Testis (tissue), 3 donors: ENCODE measurements around the gene NEK11. TPM values are rescaled to one million over a fixed set of nuclear protein-coding genes. Genes with fewer than 3 reads are reported as not detected.

Experiments
- DNase-seq: peaks from one replicate; pipeline ENCODE4 v3.0.0-alpha.2; 2019
- H3K27ac ChIP-seq, 2 donors: fragments of 200-600 bp; sonication (generic); one replicate each; pipeline ENCODE4 v1.5.1; 2019
- H3K27me3 ChIP-seq: fragments of 200-600 bp; sonication (generic); one replicate; pipeline ENCODE4 v1.5.1; 2019
- H3K36me3 ChIP-seq: fragments of 200-600 bp; sonication (generic); one replicate; pipeline ENCODE4 v1.5.1; 2017; ENCODE audit warnings: low read depth; ENCODE audit errors: missing control alignments
- H3K4me1 ChIP-seq: fragments of 200-600 bp; sonication (generic); one replicate; pipeline ENCODE4 v1.5.1; 2019
- H3K4me3 ChIP-seq, 2 donors: fragments of 200-600 bp; sonication (generic); one replicate each; pipeline ENCODE4 v1.5.1; 2017 to 2019
- H3K9me3 ChIP-seq: fragments of 200-600 bp; sonication (generic); one replicate; pipeline ENCODE4 v1.5.1; 2017
- POLR2A ChIP-seq: fragments of 450-650 bp; IDR thresholded peaks from one replicate; pipeline ENCODE4 v1.6.1; 2017; ENCODE audit warnings: antibody characterized with exemption, mild to moderate bottlenecking, moderate library complexity
- WGBS, 2 donors: methylation state at CpG; one replicate each; pipeline ENCODE4 v1.1.5; 2018; 5-methylcytosine and 5-hydroxymethylcytosine counted together
- intact Hi-C: fragments of 100-400 bp; cut with DNase I; formaldehyde crosslinking; loops from one replicate; pipeline ENCODE4 v1.15.1; 2023; ENCODE audit warnings: low total_unique reads
- polyA plus RNA-seq: library from polyadenylated mRNA; stranded (reverse); fragments of 350-450 nt; fragmentation: Illumina TruSeq; extraction: RNeasy Lipid Tissue Mini Kit (QIAGEN cat#74804); gene quantifications from one replicate; pipeline ENCODE4 v1.2.3, GENCODE V29; 2014; ENCODE audit warnings: low read depth, low replicate concordance; ENCODE audit not compliant: insufficient read depth
- total RNA-seq, 2 donors: library from RNA; depleted of rRNA; stranded (reverse); fragments of >200 nt; gene quantifications; one replicate each; pipeline ENCODE4 v1.2.3, GENCODE V29; 2016
- TF ChIP-seq, protein P1 (sequence below), 3 experiments: fragments of 450-650 bp in 2 of 3; fragments of 200-600 bp in 1 of 3; sonication (generic) in 1 of 3; IDR thresholded peaks; one replicate each; pipeline ENCODE4 v1.5.1; 2016 to 2019; ENCODE audit warnings: antibody characterized with exemption in 3 of 3, mild to moderate bottlenecking in 2 of 3, moderate library complexity in 1 of 3

Gene NEK11
- total and polyA plus RNA-seq, 3 donors from 2014 or later, result 22.4 to 40.9 (median 35.9) TPM

DNA sequence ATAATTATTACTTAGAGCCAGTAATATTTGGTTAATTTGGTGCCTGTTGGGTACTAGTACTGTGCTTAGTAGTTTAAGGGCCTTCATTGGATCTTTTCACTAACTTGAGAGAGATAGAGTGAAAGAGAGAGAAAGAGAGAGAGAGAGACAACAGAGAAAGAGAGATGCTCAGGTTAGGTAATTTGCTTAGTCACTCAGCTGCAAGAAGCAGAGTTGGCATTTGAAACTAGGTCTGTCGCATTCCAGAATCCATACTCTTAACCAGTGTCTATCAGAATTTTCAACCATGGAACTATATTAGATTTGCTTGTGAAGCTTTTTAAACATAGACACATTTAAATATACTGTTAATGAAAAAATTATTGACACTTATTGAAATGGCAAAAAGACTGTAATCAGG is 323.8 kb downstream of the NEK11 start:
- no peaks in the 10 kb centered on the region for H3K27me3 ChIP-seq
- no peaks in the 10 kb centered on the region for H3K9me3 ChIP-seq
- WGBS, 2 donors, result 100% methylated on average over 1 of the region's 1 CpG
- H3K4me1 ChIP-seq, result no peaks in the 10 kb centered on the region
- TF ChIP-seq, protein P1, sequence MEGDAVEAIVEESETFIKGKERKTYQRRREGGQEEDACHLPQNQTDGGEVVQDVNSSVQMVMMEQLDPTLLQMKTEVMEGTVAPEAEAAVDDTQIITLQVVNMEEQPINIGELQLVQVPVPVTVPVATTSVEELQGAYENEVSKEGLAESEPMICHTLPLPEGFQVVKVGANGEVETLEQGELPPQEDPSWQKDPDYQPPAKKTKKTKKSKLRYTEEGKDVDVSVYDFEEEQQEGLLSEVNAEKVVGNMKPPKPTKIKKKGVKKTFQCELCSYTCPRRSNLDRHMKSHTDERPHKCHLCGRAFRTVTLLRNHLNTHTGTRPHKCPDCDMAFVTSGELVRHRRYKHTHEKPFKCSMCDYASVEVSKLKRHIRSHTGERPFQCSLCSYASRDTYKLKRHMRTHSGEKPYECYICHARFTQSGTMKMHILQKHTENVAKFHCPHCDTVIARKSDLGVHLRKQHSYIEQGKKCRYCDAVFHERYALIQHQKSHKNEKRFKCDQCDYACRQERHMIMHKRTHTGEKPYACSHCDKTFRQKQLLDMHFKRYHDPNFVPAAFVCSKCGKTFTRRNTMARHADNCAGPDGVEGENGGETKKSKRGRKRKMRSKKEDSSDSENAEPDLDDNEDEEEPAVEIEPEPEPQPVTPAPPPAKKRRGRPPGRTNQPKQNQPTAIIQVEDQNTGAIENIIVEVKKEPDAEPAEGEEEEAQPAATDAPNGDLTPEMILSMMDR (IDR thresholded peaks at IDR 0.05), result no peak
- no peak for TF ChIP-seq POLR2A
- no peak overlapping the region for H3K4me3 ChIP-seq
- H3K27ac ChIP-seq, result no peak overlapping the region
- DNase-seq, result no peak
- no peaks in the 10 kb centered on the region for H3K36me3 ChIP-seq
- intact Hi-C loops, result no loop called here

DNA sequence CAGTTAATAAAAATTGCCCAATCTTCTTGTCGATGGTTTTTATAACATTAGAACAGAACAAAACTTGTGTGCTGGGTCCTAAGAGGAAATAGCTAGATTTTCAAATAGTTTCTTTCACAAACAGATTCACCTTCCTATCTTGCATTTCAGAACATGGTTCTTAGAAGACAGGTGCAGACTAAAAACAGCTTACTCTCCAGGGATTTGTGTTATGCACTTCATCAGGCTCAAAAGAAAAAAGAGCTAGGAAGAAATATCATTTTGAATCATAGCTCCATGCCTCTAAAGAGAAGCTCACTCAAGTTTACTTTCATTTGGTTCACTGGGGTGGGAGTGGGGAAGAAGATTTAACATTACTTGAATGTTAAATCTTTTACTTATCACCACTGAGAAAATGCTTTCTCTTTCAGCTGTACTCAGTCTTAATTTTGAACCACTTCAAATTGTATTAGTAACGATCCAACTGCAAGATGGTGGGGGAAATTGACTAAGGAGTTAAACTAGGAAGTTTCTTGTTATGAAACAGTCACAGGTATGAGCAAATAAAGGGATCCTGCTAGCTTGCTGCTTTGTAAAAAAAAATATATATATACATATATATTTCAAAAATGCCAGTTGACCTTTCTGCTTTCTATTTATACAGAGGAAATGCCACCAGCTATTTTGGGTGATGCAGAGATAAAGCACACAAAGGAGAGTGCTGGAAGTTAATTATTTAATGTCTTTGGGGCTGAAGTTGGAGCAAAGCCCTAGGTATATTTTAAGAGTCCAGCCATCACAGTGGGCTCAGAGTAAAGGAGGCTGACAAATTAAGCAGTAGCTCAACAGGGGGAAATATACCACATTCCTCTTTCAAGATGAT is 326.6 kb downstream of the NEK11 start:
- TF ChIP-seq, protein P1 (IDR thresholded peaks at IDR 0.05), result no peak
- no peak for TF ChIP-seq POLR2A
- WGBS, 2 donors, result 71 to 76% methylated on average over 2 of the region's 2 CpGs
- no peak overlapping the region for H3K4me3 ChIP-seq
- H3K36me3 ChIP-seq, result no peaks in the 10 kb centered on the region
- DNase-seq, result no peak
- H3K9me3 ChIP-seq, result no peaks in the 10 kb centered on the region
- H3K27ac ChIP-seq, result no peak overlapping the region
- H3K27me3 ChIP-seq, result no peaks in the 10 kb centered on the region
- no peaks in the 10 kb centered on the region for H3K4me1 ChIP-seq
- intact Hi-C loops, result no loop called here

DNA sequence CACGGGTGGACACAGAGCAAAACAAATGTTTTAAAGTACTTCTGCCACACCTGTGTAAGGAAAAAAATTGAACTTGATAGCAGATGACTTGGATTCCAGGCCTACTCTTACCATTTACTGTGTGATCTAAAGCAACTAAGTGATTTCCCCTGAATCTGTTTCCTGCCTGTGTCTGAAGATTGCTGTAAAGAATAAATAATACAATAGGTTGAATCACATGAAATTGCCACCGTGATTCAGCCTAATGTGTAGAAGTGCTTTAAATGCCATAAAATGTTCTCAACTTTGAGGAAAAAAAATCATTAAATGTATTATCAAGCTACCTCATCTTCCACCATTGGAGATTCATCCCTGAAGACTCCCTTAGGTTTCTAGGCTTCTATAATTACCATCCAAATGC is 327.3 kb downstream of the NEK11 start:
- no peaks in the 10 kb centered on the region for H3K36me3 ChIP-seq
- WGBS, 2 donors, result 56 to 73% methylated on average over 2 of the region's 2 CpGs
- intact Hi-C loops, result no loop called here
- no peak for DNase-seq
- no peak overlapping the region for H3K4me3 ChIP-seq
- TF ChIP-seq, protein P1 (IDR thresholded peaks at IDR 0.05), result no peak
- no peak for TF ChIP-seq POLR2A
- H3K9me3 ChIP-seq, result no peaks in the 10 kb centered on the region
- no peak overlapping the region for H3K27ac ChIP-seq
- no peaks in the 10 kb centered on the region for H3K4me1 ChIP-seq
- H3K27me3 ChIP-seq, result no peaks in the 10 kb centered on the region

DNA sequence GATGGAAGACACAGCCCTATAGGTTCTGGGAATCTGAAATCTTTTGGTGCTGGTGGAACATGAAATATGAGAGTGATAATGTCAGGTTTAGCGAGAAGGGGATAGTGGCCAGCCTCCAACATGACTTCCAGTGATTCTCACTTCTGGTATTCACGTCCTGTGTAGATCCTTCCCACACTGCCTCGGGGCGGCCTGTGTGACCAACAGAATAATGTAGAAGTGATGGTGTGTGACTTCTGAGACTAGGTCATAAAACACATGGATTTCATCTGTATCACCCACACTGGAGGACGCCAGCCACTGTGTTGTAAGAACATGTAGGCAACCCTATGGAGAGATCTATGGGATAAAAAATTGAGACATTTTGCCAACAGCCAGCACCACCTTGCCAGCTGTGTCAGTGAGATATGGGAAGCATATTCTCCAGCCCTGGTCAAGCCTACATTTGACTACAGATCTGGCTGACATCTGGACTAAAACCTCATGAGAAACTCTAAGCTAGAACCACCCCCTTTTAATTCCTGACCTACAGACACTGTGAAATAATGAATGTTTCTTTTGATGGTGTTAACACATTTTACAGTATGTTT is 329.4 kb downstream of the NEK11 start:
- Histone ChIP-seq H3K36me3 (no peaks in the 10 kb centered on the region), H3K27ac (no peak overlapping the region), H3K27me3 (no peaks in the 10 kb centered on the region), H3K9me3 (no peaks in the 10 kb centered on the region), H3K4me3 (no peak overlapping the region), H3K4me1 (no peaks in the 10 kb centered on the region)
- 87 to 93% methylated on average over 5 of the region's 5 CpGs for WGBS, 2 donors
- intact Hi-C loops, result no loop called here
- TF ChIP-seq, protein P1 (IDR thresholded peaks at IDR 0.05), result no peak
- no peak for TF ChIP-seq POLR2A
- DNase-seq, result no peak
